ENCODE data around the gene COL7A1. TPM values are rescaled to one million over a fixed set of nuclear protein-coding genes. Genes with fewer than 3 reads are reported as not detected.
A peak's percentile ranks its signal among the peaks of the same experiment; 100 is the strongest.

Gene COL7A1
- total and polyA plus RNA-seq, 2 of the 8 experiments (the other 6 are each of a cell fraction or from before 2014, with no cell fraction given), result 10.7 to 13.9 TPM

DNA sequence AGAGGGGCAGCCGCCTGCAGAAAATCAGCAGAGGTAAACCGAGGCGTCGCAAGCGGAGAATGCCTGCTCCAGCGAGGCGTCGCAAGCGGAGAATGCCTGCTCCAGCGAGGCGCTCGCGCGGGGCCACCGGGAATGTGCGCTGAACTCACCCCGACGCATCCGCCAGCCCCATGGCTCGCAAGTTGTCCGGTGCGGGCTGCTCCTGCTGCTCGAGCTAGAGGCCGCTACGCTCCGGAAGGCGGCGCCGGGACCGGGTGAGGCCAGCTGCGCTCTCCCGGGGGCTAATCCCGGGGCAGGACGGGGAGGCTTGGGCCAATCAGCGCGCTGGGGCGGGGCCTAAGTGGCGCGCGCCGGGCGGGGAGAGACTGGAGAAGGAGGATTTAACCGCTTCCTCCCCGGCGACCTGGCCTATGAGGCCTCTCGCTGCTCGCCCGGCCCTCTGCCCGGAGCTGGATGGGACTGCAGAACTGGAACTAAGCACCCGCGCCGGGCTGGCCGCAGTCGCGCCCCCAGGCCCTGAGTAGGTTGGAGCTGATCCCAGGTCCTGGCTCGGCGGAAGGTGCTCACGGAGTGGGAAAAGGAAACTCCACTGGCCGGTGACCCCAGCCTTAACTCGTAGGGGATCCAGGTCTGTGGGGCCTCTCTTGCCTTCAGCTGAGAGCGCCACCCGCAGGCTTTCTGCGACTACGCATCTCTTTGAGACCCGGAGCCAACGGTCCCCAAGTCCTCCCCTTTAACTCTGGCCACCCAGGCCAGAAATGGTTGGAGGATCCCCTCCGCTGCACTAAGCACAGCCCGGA, 40.3 kb upstream of the COL7A1 start, which contains the start of gene SLC26A6 (continued):
- TF ChIP-seq, protein P1, sequence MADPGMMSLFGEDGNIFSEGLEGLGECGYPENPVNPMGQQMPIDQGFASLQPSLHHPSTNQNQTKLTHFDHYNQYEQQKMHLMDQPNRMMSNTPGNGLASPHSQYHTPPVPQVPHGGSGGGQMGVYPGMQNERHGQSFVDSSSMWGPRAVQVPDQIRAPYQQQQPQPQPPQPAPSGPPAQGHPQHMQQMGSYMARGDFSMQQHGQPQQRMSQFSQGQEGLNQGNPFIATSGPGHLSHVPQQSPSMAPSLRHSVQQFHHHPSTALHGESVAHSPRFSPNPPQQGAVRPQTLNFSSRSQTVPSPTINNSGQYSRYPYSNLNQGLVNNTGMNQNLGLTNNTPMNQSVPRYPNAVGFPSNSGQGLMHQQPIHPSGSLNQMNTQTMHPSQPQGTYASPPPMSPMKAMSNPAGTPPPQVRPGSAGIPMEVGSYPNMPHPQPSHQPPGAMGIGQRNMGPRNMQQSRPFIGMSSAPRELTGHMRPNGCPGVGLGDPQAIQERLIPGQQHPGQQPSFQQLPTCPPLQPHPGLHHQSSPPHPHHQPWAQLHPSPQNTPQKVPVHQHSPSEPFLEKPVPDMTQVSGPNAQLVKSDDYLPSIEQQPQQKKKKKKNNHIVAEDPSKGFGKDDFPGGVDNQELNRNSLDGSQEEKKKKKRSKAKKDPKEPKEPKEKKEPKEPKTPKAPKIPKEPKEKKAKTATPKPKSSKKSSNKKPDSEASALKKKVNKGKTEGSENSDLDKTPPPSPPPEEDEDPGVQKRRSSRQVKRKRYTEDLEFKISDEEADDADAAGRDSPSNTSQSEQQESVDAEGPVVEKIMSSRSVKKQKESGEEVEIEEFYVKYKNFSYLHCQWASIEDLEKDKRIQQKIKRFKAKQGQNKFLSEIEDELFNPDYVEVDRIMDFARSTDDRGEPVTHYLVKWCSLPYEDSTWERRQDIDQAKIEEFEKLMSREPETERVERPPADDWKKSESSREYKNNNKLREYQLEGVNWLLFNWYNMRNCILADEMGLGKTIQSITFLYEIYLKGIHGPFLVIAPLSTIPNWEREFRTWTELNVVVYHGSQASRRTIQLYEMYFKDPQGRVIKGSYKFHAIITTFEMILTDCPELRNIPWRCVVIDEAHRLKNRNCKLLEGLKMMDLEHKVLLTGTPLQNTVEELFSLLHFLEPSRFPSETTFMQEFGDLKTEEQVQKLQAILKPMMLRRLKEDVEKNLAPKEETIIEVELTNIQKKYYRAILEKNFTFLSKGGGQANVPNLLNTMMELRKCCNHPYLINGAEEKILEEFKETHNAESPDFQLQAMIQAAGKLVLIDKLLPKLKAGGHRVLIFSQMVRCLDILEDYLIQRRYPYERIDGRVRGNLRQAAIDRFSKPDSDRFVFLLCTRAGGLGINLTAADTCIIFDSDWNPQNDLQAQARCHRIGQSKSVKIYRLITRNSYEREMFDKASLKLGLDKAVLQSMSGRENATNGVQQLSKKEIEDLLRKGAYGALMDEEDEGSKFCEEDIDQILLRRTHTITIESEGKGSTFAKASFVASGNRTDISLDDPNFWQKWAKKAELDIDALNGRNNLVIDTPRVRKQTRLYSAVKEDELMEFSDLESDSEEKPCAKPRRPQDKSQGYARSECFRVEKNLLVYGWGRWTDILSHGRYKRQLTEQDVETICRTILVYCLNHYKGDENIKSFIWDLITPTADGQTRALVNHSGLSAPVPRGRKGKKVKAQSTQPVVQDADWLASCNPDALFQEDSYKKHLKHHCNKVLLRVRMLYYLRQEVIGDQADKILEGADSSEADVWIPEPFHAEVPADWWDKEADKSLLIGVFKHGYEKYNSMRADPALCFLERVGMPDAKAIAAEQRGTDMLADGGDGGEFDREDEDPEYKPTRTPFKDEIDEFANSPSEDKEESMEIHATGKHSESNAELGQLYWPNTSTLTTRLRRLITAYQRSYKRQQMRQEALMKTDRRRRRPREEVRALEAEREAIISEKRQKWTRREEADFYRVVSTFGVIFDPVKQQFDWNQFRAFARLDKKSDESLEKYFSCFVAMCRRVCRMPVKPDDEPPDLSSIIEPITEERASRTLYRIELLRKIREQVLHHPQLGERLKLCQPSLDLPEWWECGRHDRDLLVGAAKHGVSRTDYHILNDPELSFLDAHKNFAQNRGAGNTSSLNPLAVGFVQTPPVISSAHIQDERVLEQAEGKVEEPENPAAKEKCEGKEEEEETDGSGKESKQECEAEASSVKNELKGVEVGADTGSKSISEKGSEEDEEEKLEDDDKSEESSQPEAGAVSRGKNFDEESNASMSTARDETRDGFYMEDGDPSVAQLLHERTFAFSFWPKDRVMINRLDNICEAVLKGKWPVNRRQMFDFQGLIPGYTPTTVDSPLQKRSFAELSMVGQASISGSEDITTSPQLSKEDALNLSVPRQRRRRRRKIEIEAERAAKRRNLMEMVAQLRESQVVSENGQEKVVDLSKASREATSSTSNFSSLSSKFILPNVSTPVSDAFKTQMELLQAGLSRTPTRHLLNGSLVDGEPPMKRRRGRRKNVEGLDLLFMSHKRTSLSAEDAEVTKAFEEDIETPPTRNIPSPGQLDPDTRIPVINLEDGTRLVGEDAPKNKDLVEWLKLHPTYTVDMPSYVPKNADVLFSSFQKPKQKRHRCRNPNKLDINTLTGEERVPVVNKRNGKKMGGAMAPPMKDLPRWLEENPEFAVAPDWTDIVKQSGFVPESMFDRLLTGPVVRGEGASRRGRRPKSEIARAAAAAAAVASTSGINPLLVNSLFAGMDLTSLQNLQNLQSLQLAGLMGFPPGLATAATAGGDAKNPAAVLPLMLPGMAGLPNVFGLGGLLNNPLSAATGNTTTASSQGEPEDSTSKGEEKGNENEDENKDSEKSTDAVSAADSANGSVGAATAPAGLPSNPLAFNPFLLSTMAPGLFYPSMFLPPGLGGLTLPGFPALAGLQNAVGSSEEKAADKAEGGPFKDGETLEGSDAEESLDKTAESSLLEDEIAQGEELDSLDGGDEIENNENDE (IDR thresholded peaks at IDR 0.05; ENCODE audit: insufficient replicate concordance, low read length), result no peak
- TF ChIP-seq TAF7 (optimal IDR thresholded peaks at IDR 0.05; ENCODE audit: borderline replicate concordance, low read depth, low read length) (no peak), ASH2L (IDR thresholded peaks at IDR 0.05; ENCODE audit: low read length) (peak; percentile 27), CHD1 (IDR thresholded peaks at IDR 0.05; ENCODE audit: low read depth, low read length) (no peak), BRCA1 (IDR thresholded peaks at IDR 0.05; ENCODE audit: low read depth, low read length) (no peak), RBBP5 (IDR thresholded peaks at IDR 0.05; ENCODE audit: borderline replicate concordance, low read depth, low read length) (0 out of 2 replicates have a peak, but pooled peaks have one; percentile 34), CREB1 (IDR thresholded peaks at IDR 0.05) (peak; percentile 30; the same call in 1 of the 2 replicates), POLR2A (IDR thresholded peaks at IDR 0.05; ENCODE audit: control extremely low read depth in 1 of 2, low read depth in 2 of 2, low read length in 2 of 2) (peak in 1 of 2 experiments; percentile 81; a peak in 1 of 3 replicates), SIRT6 (IDR thresholded peaks at IDR 0.05; ENCODE audit: low read length) (no peak), SP4 (IDR thresholded peaks at IDR 0.05; ENCODE audit: low read length) (no peak)

All from H1 (cell line).